Fibroblast of the aortic adventitia (primary cell): ENCODE data around the gene TGM5. TPM values are rescaled to one million over a fixed set of nuclear protein-coding genes. Genes with fewer than 3 reads are reported as not detected.

Experiments used
- DNase-seq: peaks from one replicate; pipeline ENCODE4 v3.0.0-alpha.2; 2010; ENCODE audit warnings: low read depth
- H3K4me3 ChIP-seq: 2 replicates; pipeline ENCODE4 v1.5.1; 2011; ENCODE audit warnings: low read depth, mild to moderate bottlenecking, control low read depth, low read length, moderate library complexity
- small RNA-seq: library from RNA; depleted of rRNA; stranded (forward); fragments of <200 nt; gene quantifications from one replicate; pipeline ENCODE3, GENCODE V24; 2012
- total RNA-seq: library from RNA; depleted of rRNA; stranded (reverse); fragments of >200 nt; gene quantifications from 2 replicates; pipeline ENCODE4 v1.2.3, GENCODE V29; 2012; ENCODE audit warnings: low replicate concordance
- TF ChIP-seq, protein P1 (sequence below): IDR thresholded peaks from 2 replicates; pipeline ENCODE4 v1.5.1; 2011; ENCODE audit warnings: mild to moderate bottlenecking, low read length, control low read depth, inconsistent platforms; ENCODE audit not compliant: insufficient read depth

Gene TGM5
- total RNA-seq, 1 donor: not detected

DNA sequence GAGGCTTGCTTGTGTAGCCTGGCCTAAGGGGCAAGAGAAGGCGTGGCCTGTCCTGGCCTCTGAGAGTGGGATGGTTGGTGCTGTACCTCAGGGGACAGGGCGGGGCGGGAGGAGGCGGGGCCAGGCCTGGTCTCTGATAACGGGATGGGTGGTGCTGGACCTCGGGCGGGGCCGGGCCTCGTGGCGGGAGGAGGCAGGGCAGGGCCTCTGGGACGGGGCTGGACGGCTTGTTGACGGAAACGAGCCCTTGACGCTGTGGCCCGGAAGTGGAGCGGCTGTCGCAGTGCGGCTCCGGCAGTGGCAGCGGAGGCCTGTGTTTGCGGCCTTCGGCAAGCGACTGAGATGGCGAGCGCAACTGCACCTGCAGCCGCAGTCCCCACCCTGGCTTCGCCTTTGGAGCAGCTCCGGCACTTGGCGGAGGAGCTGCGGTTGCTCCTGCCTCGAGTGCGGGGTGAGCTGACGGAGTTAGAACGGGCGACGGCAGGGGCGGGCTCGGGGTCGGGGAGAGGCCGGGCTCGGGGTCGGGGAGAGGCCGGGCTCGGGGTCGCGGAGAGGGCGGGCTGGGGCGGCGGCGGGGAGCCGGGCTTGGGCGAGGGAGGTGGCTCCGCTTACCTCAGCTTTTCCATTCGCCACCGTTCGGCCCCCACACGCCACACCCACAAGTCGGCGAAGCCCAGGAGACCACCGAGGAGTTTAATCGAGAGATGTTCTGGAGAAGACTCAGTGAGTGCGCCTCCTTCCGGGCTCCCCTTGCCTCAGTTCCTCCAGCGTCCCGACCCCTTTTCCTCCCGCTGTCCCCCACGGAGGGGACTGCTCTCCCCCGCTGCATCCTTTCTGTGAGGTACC is 81.3 kb downstream of the TGM5 start, which contains the start of gene CCNDBP1:
Gene CCNDBP1, plus strand, starts transcription at position 247 of the 846 bp plus-strand sequence. Its CDS starts 96 bp downstream, at position 343.
- TF ChIP-seq, protein P1, sequence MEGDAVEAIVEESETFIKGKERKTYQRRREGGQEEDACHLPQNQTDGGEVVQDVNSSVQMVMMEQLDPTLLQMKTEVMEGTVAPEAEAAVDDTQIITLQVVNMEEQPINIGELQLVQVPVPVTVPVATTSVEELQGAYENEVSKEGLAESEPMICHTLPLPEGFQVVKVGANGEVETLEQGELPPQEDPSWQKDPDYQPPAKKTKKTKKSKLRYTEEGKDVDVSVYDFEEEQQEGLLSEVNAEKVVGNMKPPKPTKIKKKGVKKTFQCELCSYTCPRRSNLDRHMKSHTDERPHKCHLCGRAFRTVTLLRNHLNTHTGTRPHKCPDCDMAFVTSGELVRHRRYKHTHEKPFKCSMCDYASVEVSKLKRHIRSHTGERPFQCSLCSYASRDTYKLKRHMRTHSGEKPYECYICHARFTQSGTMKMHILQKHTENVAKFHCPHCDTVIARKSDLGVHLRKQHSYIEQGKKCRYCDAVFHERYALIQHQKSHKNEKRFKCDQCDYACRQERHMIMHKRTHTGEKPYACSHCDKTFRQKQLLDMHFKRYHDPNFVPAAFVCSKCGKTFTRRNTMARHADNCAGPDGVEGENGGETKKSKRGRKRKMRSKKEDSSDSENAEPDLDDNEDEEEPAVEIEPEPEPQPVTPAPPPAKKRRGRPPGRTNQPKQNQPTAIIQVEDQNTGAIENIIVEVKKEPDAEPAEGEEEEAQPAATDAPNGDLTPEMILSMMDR: peak; percentile 44
- peak; percentile 66 for DNase-seq

DNA sequence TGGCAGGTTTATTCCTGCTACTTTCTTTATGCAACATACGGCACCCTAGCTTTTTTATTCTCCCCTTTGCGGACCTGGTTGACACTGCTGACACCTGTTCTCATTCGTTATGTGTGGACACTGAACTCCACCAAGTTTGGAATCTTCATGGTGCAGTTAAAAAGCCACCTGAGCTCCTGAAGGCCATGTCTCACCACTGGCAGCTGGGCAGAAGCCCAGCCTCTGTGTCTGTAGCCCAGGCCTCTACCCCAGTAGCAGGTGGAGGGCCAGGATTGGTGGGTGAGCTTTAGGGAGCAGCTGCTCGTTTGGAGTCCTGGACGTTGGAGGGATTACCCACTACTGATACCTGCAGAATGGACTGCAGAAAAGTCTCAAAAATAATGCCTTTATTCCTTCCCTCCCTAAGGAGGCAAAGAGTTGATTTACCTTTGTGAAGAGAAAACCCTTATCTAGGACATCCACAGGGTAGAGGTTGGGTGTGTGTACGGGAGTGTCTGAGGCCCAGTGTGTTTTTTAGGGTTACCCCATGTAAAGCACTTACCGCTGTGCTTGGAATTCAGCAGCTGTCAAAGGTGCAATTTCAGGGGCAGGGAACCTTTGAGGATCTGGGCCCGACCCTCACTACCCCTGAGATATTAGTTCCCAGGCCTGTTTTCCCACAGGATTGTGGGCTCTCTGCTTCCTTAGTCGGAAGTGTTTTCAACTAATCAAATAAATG is 82.2 kb downstream of the TGM5 start:
- H3K4me3 ChIP-seq: peak overlapping the region; percentile 74
- DNase-seq: no peak
- TF ChIP-seq, protein P1: no peak

More for the DNA sequence above, 81.3 kb downstream of the TGM5 start, which contains the start of gene CCNDBP1:
- H3K4me3 ChIP-seq: peak within 1 kb of the TSS; percentile 74

GRCh38 chr15:43183270-43183669 is 83.5 kb downstream of the TGM5 start:
- TF ChIP-seq, protein P1: no peak
- no peak overlapping the region for H3K4me3 ChIP-seq
- DNase-seq: no peak

Small RNAs within 50 kb of the gene (small RNA-seq; reads per million reads assigned to genes)
- not detected for gene RF00019

Other genes with a start within 250 kb of the TGM5 start
- 14.1 and 38.1 TPM in 2 replicates for gene UBR1, start 160.9 kb downstream of the TGM5 start, total RNA-seq
- gene TMEM62, start 133.3 kb downstream of the TGM5 start, total RNA-seq: 9.6 and 18.5 TPM in 2 replicates
- gene CCNDBP1, start 81.5 kb downstream of the TGM5 start, total RNA-seq: 44.6 and 61.2 TPM in 2 replicates
- gene EPB42, start 45.9 kb downstream of the TGM5 start, total RNA-seq: not detected in 2 replicates
- not detected in 2 replicates for gene TGM7, start 35.3 kb upstream of the TGM5 start, total RNA-seq
- gene LCMT2, start 63.6 kb upstream of the TGM5 start, total RNA-seq: 1.4 and 10.2 TPM in 2 replicates
- 17.1 and 65.6 TPM in 2 replicates for gene ZSCAN29, start 104.1 kb upstream of the TGM5 start, total RNA-seq
- gene TUBGCP4, start 104.2 kb upstream of the TGM5 start, total RNA-seq: 7.1 and 10.7 TPM in 2 replicates
- gene TP53BP1, start 226.2 kb upstream of the TGM5 start, total RNA-seq: 71.9 and 106 TPM in 2 replicates